SJSA1 (cell line): ENCODE data around the gene FCRLB. TPM values are rescaled to one million over a fixed set of nuclear protein-coding genes. Genes with fewer than 3 reads are reported as not detected.
"Not testable (repeated sequence)": the region's sequence is repeated elsewhere in the genome, so short reads cannot be mapped to it uniquely, and the experiment has no call there.

ENCODE experiments used
- DNase-seq, 2 experiments: peaks; one replicate each; pipeline ENCODE4 v3.0.0-alpha.2; 2015 to 2020; ENCODE audit warnings: low spot score in 2 of 2, low read depth in 1 of 2
- H3K27ac ChIP-seq: fragments of 250-450 bp; sonication (Bioruptor Pico); 2 replicates; pipeline ENCODE4 v1.5.1; 2020; ENCODE audit warnings: mild to moderate bottlenecking, moderate library complexity
- H3K27me3 ChIP-seq: fragments of 250-450 bp; sonication (Bioruptor Pico); replicated peaks from 2 replicates; pipeline ENCODE4 v1.5.1; 2020; ENCODE audit warnings: mild to moderate bottlenecking, moderate library complexity
- H3K36me3 ChIP-seq: fragments of 250-450 bp; sonication (Bioruptor Pico); 2 replicates; pipeline ENCODE4 v1.5.1; 2020; ENCODE audit warnings: mild to moderate bottlenecking
- H3K4me1 ChIP-seq: fragments of 250-450 bp; sonication (Bioruptor Pico); replicated peaks from 2 replicates; pipeline ENCODE4 v1.6.1; 2021; ENCODE audit warnings: mild to moderate bottlenecking
- H3K4me3 ChIP-seq: fragments of 250-450 bp; sonication (Bioruptor Pico); 2 replicates; pipeline ENCODE4 v1.5.1; 2020; ENCODE audit warnings: mild to moderate bottlenecking
- H3K9me3 ChIP-seq: fragments of 250-450 bp; sonication (Bioruptor Pico); replicated peaks from 2 replicates; pipeline ENCODE4 v1.5.1; 2020; ENCODE audit warnings: mild to moderate bottlenecking
- total RNA-seq: library from RNA; depleted of rRNA; stranded (reverse); fragments of >200 nt; shearing (Covaris generic); gene quantifications from 2 replicates; pipeline ENCODE4 v1.2.3, GENCODE V29; 2014; rRNA removed

Gene FCRLB, protein sequence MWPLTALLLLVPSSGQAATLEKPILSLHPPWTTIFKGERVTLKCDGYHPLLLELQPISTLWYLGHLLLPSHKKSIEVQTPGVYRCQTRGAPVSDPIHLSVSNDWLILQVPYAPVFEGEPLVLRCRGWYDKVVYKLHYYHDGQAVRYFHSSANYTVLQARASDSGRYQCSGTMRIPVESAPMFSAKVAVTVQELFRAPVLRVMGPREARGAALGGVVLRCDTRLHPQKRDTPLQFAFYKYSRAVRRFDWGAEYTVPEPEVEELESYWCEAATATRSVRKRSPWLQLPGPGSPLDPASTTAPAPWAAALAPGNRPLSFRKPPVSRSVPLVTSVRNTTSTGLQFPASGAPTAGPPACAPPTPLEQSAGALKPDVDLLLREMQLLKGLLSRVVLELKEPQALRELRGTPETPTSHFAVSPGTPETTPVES
- total RNA-seq, result 1.3 and 2.7 TPM in 2 replicates

DNA sequence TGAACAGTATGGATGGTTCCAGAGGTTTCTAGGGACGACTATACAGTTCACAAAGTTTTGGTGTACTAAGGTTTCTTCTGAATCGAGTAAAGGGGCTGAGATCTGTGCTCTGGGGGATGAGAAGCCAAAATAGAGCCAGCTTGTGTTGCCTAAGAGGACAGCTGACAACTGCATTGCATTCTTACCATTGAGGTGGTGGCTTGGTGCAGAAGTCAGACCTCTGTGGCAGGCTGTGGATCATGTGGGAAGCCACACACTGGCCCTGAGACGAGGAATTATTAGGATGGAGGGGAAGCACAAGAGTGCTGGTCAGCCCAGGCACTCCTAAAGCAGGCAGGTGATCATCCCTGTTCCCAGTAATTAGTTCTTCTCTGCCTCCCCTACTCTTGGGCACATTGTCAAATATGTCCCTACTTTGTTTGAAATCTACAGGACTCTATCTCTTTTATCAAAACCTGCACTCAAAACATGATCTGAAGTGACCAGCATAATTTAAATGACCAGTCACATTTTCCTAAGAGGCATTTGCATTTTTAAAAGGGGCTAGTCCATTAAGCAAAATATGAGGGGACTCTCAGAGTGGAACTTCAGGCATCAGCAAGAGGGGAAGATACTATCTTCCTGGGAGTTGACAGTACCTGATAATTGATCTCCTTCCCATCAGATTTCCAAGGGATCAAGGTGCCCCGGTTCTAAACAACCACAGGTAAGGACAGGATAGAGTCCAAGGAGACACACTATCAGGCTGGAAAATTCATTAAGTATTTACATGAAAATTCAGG, at the start of gene FCRLB:
TSS of gene FCRLB (plus strand) at position 589 of the 782 bp plus-strand sequence. CDS start 1,129 bp downstream, outside the sequence.
- no peak within 1 kb of the TSS for H3K4me3 ChIP-seq
- no peaks in the 10 kb centered on the region for H3K9me3 ChIP-seq
- DNase-seq, result no peak
- H3K27me3 ChIP-seq, result no peaks in the 10 kb centered on the region
- H3K36me3 ChIP-seq, result no peaks in the 10 kb centered on the region
- H3K4me1 ChIP-seq, result peaks cover 27% of the 10 kb centered on the region
- peak within 1 kb of the TSS; percentile 31 for H3K27ac ChIP-seq

DNA sequence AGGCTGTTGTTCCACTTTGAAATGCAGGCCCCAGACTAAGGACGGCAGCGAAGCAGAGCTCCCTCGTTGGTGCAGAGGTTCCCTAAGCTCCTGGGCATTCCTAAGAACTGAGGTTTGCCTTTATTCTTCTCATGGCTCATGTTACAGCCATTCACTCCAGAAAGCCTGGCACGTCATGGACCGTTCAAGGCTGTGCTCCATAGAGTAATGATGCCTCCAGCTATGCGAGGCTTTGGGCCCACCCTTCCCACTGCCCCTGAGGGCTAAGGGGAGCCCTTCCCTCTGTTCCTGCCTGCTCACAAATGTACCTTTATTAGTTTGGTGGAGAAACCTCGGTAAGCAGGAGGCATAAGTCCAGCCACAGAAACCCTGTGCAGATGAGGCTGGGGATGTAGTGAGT, 47.9 kb upstream of the FCRLB start:
- H3K36me3 ChIP-seq, DNase-seq, H3K4me3 ChIP-seq, H3K27me3 ChIP-seq, H3K27ac ChIP-seq, H3K4me1 ChIP-seq, H3K9me3 ChIP-seq: not testable (repeated sequence)

DNA sequence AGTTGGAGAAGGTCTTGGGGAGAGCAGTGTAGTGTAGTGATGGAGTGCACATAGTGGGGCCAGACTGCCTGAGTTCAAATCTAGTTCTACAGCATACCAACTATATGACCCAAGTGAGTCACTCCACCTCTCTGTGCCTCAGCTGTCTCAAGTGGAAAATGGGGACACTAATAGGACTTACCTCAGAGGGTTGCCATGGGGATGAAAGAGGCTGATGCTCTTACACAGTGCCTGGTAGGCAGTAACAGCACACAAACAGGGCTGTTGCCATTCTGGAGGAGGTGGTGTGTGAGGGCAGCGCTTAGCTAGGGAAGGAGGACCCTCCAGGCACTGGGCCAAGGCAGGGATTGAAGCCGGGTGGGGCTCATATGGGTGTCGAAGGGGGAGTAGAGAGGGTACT, 46.9 kb upstream of the FCRLB start:
- H3K4me1 ChIP-seq, H3K27ac ChIP-seq, H3K36me3 ChIP-seq, H3K9me3 ChIP-seq, DNase-seq, H3K4me3 ChIP-seq, H3K27me3 ChIP-seq: not testable (repeated sequence)

DNA sequence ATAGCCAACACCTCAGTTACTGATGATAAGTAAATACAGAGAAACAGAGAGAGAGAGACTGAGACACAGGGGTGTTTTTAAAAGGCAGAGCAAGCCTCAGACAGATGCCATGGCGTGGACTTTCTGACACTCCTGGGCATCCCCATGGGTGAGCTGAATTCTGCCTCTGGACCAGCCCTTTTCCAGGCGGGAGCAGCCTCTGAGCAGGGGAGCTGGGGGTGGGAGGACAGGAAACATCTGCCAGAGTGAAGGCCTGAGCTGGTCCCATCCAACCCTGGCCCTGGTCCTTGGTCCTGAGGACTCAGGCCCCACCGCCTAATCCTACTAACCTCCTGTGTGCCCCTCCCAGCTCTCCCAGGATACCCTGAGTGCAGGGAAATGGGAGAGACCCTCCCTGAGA, 46.4 kb upstream of the FCRLB start:
- H3K36me3 ChIP-seq, DNase-seq, H3K4me3 ChIP-seq, H3K4me1 ChIP-seq, H3K27ac ChIP-seq, H3K9me3 ChIP-seq, H3K27me3 ChIP-seq: not testable (repeated sequence)

DNA sequence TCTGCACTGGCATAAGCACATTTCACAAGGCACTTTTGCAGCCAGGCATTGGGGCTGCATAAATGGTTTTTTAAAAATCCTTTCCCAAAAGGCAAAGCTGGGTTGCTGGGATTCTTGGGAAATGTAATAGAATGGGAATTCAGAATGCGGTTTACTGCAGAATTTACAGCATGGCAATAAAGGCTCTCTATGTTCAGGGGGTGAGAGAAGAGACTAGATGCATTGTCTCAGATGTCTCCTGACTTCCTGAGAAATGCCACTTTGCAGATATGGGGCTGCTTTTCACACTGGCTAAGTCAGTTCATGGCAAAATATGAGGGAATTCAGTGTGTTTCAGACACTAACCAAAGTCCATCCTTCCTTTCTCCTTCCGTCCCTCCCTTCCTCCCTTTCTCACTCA, 44.9 kb upstream of the FCRLB start:
- Histone ChIP-seq H3K9me3 (no peaks in the 10 kb centered on the region), H3K4me1 (no peaks in the 10 kb centered on the region), H3K36me3 (no peaks in the 10 kb centered on the region), H3K27me3 (no peaks in the 10 kb centered on the region), H3K4me3 (no peak overlapping the region), H3K27ac (no peak overlapping the region)
- DNase-seq, result no peak

DNA sequence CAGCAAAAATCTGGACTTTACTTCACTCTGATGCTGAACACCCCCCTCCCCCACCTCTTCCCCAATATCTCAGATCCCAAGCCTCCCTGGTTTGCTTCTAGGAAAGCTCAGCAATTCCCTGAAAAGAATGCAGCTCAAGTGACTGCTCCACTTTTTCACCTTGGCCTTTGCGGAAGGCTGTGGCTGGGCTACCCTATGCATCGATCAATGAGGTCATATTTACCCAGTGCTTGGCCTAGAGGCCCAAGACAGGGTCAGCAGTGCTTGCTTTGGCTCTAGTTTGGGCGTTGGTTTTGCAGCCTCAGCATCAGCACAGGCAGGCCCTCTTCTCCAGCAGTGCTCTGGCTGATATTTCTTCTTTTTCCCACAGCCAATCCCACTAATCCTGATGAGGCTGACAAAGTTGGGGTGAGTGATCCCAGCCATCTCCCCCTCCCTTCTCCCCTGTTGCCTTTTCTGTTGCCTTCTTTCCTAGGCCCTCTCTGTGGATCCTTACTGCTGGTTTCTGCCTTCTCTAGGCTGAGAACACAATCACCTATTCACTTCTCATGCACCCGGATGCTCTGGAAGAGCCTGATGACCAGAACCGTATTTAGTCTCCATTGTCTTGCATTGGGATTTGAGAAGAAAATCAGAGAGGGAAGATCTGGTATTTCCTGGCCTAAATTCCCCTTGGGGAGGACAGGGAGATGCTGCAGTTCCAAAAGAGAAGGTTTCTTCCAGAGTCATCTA, 44.2 kb upstream of the FCRLB start:
- H3K27me3 ChIP-seq, result no peaks in the 10 kb centered on the region; the same call in 1 of the 2 replicates
- H3K4me1 ChIP-seq, result no peaks in the 10 kb centered on the region
- no peak overlapping the region for H3K27ac ChIP-seq
- DNase-seq, result no peak
- H3K36me3 ChIP-seq, result no peaks in the 10 kb centered on the region
- no peaks in the 10 kb centered on the region for H3K9me3 ChIP-seq
- H3K4me3 ChIP-seq, result no peak overlapping the region

DNA sequence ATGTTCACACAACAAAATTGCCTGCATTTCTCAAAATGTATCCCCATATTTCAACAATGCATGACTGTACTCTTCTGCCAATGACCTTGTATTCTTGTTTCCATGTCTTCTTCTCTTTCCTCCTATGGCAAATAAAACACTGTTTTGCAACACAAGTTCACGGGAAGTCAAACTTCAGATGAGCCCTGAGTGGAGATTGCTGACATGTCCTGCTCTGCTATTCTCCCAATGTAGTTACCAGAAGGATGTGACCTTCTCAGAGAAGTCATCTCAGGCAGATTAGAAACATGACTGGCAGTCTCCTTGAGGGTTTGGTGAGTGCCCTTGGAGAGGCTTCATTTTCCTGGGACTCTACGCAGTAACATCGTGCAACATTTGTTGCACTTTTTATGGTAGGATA, 42.8 kb upstream of the FCRLB start:
- H3K27me3 ChIP-seq, result no peaks in the 10 kb centered on the region; the same call in 1 of the 2 replicates
- no peak for DNase-seq
- H3K4me1 ChIP-seq, result no peaks in the 10 kb centered on the region
- no peaks in the 10 kb centered on the region for H3K36me3 ChIP-seq
- no peak overlapping the region for H3K4me3 ChIP-seq
- no peak overlapping the region for H3K27ac ChIP-seq
- no peaks in the 10 kb centered on the region for H3K9me3 ChIP-seq

DNA sequence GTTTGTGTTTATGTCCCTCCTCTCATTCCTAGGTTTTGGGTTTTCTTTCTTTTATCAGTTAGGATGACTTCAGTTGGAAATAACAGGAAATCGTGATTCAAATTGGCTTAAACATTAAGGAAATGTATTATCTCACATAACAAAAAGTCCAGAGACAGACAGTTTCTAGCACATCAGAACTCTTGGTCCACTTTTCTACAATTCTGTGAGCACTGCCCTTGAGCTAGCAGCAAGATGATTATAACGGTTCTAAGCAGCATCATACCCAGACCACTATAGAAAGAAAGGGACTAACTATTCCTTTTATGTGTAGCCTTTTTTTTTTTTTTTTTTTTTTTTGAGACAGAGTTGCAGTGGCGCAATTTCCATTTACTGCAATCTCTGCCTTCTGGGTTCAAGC, 39.5 kb upstream of the FCRLB start:
- no peaks in the 10 kb centered on the region for H3K36me3 ChIP-seq
- no peaks in the 10 kb centered on the region for H3K4me1 ChIP-seq
- no peak for DNase-seq
- H3K27me3 ChIP-seq, result no peaks in the 10 kb centered on the region; the same call in 1 of the 2 replicates
- H3K4me3 ChIP-seq, result no peak overlapping the region
- H3K9me3 ChIP-seq, result no peaks in the 10 kb centered on the region
- H3K27ac ChIP-seq, result no peak overlapping the region

DNA sequence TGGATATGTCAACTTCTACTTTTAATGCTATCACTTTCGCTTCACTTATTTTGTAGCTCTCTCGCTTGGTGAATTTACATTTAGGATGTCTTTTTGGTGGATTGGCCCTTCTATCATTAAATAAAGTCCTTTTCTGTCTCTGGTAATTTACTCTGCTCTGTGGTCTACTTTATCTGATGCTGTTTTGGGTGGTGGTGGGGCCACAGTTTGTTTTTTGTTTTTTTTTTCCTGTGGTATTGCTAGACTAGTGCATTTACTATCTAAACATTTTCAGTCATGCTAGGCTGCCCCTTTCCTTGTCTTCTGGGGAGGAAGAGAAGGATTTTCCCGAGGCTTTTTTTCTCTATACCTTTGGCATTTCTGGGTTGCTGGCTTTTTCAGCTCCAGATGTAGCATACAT, 32.4 kb upstream of the FCRLB start:
- no peaks in the 10 kb centered on the region for H3K36me3 ChIP-seq
- no peaks in the 10 kb centered on the region; the same call in none of the 2 replicates for H3K27me3 ChIP-seq
- H3K4me3 ChIP-seq, result no peak overlapping the region
- no peak overlapping the region for H3K27ac ChIP-seq
- H3K9me3 ChIP-seq, result no peaks in the 10 kb centered on the region
- DNase-seq, result no peak
- H3K4me1 ChIP-seq, result no peaks in the 10 kb centered on the region

DNA sequence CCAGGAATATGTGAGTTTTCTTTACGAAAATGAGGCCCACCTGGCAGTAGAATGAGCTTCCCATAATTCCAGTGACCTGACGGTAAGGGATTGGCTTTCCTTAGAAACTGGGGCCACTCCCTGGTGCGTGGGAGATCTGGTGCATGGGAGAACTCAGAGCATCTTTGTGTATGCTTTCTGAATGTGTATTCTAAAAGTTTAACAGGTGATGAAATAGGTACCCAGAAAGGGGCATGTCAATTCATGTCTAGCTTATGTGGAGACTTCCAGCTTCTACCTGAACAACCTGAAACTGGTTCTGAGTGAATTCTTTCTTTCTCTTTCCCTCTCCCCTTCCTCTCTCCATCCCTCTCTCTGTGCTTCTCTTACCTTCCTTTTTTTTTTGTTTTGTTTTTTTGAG, 29.5 kb upstream of the FCRLB start:
- H3K4me1 ChIP-seq, result no peaks in the 10 kb centered on the region
- DNase-seq, result no peak

DNA sequence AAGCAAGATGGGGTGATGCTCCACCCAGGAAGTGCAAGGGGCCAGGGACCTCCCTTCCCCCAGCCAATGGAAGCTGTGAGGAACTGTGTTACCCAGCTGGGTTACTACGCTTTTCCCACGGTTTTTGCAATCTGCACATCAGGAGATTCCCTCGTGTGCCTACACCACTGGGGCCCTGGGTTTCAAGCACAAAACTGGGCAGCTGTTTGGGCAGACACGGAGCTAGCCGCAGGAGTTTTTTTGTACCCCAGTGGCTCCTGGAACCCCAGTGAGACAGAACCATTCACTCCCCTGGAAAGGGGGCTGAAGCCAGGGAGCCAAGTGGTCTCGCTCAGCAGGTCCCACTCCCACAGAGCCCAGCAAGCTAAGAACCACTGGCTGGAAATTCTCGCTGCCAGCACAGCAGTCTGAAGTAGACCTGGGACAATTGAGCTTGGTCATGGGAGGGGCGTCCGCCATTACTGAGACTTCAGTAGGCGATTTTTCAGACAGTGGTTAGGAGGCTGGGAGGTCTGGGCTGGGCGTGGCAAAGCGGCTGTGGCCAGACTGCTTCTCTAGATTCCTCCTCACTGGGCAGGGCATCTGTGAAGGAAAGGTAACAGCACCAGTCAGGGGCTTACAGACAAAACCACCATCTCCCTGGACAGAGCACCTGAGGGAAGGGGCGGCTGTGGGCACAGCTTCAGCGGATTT, 28.2 kb upstream of the FCRLB start:
- not testable (repeated sequence) for DNase-seq, H3K9me3 ChIP-seq, H3K36me3 ChIP-seq, H3K27me3 ChIP-seq, H3K4me1 ChIP-seq, H3K27ac ChIP-seq, H3K4me3 ChIP-seq

More for the DNA sequence above, 29.5 kb upstream of the FCRLB start:
- no peak overlapping the region for H3K4me3 ChIP-seq
- no peaks in the 10 kb centered on the region for H3K36me3 ChIP-seq
- H3K27ac ChIP-seq, result no peak overlapping the region
- H3K27me3 ChIP-seq, result peaks cover 4% of the 10 kb centered on the region
- no peaks in the 10 kb centered on the region for H3K9me3 ChIP-seq

DNA sequence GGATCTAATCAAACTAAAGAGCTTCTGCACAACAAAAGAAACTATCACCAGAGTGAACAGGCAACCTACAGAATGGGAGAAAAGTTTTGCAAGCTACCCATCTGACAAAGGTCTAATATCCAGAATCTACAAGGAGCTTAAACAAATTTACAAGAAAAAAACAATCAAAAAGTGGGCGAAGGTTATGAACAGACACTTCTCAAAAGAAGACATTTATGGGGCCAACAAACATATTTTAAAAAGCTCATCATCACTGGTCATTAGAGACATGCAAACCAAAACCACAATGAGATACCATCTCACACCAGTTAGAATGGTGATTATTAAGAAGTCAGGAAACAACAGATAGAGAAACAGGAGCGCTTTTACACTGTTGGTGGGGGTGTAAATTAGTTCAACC, 23.0 kb upstream of the FCRLB start:
- not testable (repeated sequence) for DNase-seq, H3K36me3 ChIP-seq

DNA sequence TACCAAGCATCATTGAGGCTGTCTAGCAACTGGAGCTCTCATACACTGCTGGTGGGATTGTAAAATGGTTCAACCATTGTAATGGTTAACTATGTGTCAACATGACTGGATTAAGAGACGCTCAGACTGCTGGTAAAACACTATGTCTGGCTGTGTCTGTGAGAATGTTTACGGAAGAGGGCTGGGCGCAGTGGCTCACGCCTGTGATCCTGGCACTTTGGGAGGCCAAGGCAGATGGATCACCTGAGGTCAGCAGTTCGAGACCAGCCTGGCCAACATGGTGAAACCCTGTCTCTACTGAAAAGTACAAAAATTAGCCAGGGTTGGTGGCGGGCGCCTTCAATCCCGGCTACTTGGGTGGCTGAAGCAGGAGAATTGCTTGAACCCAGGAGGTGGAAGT, 19.1 kb upstream of the FCRLB start:
- no peaks in the 10 kb centered on the region for H3K9me3 ChIP-seq
- H3K27ac ChIP-seq, result no peak overlapping the region
- no peak for DNase-seq
- no peaks in the 10 kb centered on the region for H3K36me3 ChIP-seq
- H3K4me1 ChIP-seq, result peaks cover 13% of the 10 kb centered on the region
- no peaks in the 10 kb centered on the region for H3K27me3 ChIP-seq
- H3K4me3 ChIP-seq, result no peak overlapping the region

More for the DNA sequence above, 23.0 kb upstream of the FCRLB start:
- not testable (repeated sequence) for H3K4me3 ChIP-seq, H3K27ac ChIP-seq, H3K9me3 ChIP-seq, H3K4me1 ChIP-seq, H3K27me3 ChIP-seq
